AG08396 (cell line): ENCODE measurements around the gene RUVBL2.

Source experiments
- DNase-seq: peaks from one replicate; pipeline ENCODE4 v3.0.0; 2012; ENCODE audit warnings: low spot score, mixed read lengths

The RUVBL2 gene

DNA sequence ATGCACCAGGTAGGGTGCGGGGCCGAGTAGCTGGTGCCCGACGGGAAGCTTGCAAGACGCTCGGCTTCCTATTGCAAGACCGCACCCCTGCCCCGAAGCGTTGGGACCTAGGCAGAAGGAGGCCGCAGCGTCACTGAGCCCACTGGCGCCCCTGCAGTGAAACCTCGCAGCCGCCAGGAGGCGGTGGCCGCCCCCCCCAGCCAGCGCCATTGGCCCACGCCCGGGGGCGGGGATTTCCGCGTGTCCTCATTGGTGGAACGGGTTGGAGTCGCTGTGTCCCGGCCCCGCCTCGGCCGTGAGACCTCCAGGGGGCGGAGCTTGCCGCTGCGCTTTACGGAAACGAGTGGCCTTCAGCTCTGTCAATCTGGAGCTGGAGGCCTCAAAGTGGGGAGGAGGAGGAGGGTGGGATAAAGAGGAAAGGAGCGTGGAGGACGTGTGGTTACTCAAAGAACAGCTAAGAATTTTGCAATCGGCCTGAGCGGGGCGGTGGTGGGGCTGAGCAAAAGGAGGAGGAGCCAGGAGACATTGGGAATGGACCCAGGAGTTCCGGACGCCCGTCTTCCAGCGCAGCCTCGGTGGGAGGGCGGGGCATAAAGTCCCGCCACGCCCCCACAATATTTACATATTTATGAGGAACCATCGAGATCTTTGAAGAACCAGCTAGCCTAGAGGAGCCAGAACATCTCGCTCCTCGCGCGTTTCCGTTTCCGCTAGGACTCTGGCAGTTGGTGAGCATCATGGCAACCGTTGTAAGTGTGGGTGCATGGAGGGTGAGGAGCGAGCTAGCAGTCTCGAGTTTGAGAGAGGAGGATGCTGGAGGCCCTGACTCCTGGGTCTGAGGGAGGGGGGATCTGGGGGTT lies at the start of gene RUVBL2, which contains the start of gene GYS1:
RUVBL2 (plus strand) TSS at position 713 of the 860 bp plus-strand sequence; CDS start at position 738, 25 bp downstream.
GYS1 (minus strand) TSS at position 135 of the 860 bp plus-strand sequence. CDS start 197 bp downstream, outside the sequence.
- DNase-seq, result peak; percentile 98

DNA sequence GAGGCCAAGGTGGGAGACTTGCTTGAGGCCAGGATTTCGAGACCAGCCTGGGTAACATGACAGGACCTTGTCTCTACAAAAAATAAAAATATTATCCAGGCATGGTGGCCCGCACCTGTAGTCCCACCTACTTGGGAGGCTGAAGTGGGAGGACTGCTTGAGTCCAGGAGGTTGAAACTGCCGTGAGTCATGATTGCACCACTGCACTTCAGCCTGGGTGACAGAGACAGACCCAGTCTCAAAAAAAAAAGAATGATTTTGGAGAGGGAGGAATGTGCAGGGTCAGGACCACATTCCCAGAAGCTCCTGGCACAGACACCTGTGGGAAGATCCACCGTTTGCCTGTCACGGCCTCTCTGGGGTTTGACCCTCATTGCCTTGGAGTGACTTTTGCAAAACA lies 48.3 kb upstream of the RUVBL2 start:
- no peak for DNase-seq

DNA sequence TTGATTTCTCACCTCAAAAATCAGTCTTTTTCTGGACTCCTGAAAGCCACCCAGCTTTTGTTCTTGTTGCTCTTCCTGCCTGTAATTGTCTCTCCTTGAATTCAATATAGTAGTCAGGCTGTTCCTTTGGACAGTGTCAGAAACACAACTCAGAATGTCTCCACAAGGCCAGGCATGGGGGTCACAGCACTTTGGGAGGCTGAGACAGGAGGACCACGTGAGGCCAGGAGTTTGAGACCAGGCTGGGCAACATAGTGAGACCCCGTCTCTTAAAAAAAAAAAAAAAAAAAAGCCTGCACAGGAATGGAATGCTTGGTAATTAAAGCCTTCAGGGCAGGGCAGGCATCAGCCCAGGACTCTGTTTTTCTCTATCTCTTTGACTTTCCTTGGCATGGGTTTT lies 47.9 kb upstream of the RUVBL2 start:
- no peak for DNase-seq

DNA sequence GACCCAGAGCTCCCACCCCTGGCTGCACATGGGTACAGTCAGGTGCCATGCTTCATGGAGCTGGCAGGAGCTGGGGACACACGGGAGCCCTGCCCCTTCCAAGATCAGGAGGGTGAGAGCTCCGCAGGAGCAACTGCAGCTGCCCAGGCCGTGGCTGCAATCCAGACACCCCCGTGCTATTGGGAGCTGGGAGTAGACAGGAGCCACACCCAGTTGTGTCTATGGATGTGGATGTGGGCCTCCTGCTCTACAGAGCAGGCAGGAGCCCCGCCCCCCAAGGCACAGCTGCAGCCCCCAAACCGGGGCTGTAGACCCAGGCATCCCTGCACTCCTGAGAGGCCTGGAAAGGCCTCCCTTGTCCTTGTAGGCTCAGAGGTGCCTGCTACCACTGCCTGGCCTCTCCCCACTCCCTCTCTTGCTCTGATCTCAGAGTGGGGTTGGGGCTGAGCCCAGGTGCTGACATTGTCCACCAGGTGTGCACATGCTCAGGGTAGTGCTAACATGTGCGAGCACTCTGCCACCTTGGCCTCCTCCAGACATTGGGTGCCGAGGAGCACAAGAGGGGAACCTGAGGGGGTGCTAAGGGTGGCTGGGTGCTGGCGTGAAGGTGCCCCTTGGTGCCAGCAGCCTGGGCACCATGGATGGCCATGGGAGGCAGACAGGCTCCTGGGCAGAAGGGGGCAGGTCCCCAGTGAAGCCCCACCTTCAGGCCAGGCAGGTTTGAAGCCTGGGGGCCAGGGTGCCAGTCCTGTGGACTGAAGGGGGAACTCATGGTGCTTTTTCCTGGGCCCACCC lies 47.0 kb upstream of the RUVBL2 start:
- DNase-seq, result no peak

DNA sequence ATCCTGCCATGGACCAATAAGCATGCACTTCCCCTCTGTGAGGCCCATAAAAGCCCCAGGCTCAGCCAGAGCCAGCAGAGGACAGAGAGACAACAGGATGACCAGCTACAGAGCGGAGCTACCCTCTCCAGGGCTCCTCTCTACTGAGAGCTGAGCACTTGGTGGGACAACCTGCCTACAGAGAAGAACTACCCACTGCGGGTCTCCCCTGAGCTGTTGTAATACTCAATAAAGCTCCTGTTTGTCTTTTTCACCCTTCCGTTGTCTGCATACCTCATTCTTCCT lies 46.5 kb upstream of the RUVBL2 start:
- DNase-seq, result no peak

DNA sequence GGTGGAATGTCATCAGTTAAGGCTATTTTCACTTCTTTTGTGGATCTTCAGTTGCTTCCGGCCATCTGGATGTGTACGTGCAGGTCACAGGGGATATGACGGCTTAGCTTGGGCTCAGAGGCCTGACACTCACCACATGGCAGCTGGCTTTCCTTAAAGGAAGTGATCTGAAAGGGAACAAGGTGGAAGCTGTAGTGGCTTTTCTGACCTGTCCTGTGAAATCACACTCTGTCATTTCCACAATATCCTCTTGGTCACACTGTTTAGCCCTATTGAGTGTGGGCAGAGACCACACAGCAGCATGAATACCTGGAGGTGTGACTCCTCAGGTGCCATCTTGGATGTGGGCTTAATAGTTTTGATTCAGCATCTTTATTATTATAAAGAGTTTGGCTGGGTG lies 43.5 kb upstream of the RUVBL2 start:
- no peak for DNase-seq

DNA sequence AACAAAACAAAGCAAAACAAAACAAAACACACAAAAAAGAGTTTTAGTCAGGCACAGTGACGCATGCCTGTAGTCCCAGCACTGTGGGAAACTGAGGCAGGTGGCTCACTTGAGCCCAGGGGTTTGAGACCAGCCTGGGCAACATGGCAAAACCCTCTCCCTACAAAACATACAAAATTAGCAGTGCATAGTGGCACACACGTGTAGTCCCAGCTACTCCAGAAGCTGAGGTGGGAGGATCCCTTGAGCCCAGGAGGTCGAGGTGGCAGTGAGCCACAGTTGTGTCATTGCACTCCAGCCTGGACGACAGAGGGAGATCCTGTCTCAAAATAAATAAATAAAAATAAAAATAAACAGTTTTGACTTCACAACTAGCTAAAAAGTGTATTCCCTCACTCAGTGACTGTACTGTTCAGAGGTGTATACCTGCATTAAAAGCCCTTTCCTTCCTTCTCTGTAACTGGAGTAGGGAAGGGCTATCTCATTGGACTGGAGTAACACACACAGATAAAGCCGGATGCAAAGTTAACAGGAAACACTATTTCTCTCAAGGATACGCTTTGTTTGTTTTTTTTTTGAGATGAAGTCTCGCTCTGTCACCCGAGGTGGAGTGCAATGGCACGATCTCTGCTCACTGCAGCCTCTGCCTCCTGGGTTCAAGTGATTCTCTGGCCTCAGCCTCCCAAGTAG lies 42.7 kb upstream of the RUVBL2 start:
- DNase-seq, result no peak

DNA sequence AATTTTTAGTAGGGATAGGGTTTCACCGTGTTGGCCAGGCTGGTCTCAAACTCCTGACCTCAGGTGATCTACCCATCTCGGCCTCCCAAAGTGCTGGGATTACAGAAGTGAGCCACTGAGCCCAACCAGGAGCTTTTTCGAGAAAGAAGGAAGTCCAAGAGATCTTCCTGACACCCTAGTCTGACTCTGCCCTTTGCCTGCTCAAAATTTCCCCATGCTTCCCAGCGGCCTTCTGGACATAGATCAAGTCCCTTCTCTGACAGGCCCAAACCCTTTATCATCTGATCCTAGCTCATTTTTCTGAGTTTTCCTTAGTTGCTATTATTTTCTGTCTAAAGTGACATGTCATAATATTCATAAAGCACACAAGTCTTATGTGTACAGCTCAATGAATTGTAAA lies 40.5 kb upstream of the RUVBL2 start:
- no peak for DNase-seq

DNA sequence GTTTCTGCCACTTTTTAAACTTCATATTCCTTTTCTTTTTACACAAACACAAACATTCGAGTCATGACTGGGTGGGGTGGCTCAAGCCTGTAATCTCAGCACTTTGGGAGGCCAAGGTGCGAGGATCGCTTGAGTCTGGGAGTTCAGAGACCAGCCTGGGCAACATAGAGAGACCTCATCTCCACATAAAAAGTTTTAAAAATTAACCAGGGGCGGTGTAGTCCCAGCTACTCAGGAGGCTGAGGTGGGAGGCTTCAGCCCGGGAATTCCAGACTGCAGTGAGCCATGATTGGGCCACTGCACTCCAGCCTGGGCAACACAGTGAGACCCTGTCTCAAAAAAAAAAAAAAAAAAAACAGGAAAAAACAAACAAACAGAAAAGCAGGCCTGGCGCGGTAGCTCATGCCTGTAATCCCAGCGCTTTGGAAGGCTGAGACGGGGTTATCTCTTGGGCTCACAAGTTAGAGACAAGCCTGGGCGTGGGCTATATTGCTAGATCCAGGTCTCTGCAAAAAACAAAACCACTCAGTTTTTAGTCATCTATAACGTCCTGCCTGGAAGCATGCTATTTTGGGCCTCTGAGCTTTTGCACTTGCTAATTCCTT lies 39.6 kb upstream of the RUVBL2 start:
- no peak for DNase-seq

DNA sequence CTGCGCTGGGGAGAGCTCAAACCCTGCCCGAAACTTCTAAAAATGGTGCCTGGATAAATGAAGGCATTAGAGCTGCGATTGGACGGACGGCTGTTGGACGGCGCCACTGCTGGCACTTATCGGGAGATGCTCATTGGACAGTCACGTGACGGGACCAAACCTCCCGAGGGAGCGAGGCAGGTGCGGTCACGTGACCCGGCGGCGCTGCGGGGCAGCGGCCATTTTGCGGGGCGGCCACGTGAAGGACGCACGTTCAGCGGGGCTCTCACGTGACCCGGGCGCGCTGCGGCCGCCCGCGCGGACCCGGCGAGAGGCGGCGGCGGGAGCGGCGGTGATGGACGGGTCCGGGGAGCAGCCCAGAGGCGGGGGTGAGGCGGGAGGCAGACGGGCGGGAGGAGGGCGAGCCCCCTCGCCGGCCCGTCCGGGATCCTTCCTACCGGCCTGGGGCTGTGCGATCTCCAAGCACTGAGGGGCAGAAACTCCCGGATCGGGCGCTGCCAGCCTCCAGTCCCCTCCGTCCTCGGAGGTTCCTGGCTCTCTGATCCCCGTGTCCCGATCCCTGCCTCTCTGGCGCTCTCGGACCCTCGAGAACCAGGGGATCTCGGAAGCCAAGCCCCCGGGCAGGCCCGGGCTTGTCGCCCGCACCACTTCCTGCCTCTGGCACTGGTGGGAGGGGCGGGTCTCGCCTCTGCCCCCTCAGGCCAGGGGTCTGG lies 38.9 kb upstream of the RUVBL2 start, which contains the start of gene BAX:
BAX (plus strand) TSS at position 281 of the 713 bp plus-strand sequence; CDS start at position 335, 54 bp downstream.
- peak; percentile 97 for DNase-seq

DNA sequence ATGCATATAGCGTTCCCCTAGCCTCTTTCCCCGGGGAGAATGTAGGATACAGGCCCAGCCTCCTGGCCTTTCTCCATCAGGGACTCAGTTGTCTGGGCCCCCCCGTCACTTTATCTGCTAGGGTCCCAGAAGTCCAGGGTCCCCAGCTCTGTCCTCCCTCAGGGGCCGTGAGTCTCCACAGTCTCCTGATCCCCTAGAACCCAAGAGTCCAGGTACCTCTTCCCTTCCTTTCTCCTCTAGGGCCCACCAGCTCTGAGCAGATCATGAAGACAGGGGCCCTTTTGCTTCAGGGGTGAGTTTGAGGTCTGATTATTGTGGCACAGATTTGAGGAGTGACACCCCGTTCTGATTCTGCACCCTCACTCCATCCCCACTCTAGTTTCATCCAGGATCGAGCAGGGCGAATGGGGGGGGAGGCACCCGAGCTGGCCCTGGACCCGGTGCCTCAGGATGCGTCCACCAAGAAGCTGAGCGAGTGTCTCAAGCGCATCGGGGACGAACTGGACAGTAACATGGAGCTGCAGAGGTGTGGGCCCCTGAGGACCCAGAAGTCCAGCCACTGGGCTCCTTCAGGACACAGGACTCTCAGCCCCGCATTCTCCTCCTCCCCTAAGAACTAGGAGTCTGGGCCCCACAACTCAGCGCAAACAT lies 38.3 kb upstream of the RUVBL2 start:
- DNase-seq, result no peak

DNA sequence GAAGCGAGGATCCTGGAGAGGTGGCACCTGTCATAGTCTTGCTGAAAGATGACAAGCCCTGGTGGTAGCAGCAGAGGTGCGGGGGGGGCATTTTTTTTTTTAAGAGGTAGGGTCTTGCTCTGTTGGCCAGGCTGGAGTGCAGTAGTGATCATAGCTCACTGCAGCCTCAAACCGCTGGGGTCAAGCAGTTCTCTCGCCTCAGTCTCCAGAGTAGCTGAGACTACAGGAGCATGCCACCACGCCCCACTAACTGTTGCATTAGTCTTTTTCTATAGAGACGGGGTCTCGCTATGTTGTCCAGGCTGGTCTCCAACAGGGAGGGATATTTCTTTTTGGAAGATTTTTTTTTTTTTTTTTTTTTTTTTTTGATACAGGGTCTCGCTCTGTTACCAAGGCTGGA lies 35.7 kb upstream of the RUVBL2 start:
- no peak for DNase-seq

DNA sequence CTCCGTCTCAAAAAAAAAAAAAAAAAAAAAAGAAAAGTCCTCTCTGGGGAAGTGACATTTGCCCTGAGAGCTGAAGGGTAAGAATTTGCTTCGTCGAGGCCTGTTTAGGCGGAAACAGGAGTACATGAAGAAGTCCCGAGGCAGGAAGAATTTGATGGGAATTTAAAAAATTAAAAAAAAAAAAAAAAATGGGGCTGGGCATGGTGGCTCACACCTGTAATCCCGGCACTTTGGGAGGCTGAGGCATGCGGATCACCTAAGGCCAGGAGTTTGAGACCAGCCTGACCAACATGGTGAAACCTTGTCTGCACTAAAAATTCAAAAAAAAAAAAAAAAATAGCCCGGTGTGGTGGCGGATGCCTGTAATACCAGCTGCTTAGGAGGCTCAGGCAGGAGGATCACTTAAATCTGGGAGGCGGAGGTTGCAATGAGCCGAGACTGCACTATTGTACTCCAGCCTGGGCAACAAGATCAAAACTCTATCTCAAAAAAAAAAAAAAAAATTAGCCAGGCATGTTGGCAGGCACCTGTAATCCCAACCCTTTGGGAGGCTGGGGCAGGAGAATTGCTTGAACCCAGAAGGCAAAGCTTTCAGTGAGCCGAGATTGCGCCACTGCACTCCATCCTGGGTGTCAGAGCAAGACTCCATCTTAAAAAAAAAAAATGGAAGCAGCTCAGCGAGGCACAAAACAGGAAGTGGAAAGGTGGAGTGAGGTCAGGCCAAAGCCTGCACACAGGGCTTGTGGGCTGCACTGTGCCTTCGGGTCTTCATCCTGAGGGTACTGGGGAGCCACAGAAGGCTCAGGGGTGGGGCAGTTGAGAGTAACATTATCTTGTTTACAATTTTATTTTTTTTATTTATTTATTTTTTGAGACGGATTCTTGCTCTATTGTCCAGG lies 34.1 kb upstream of the RUVBL2 start:
- no peak for DNase-seq

DNA sequence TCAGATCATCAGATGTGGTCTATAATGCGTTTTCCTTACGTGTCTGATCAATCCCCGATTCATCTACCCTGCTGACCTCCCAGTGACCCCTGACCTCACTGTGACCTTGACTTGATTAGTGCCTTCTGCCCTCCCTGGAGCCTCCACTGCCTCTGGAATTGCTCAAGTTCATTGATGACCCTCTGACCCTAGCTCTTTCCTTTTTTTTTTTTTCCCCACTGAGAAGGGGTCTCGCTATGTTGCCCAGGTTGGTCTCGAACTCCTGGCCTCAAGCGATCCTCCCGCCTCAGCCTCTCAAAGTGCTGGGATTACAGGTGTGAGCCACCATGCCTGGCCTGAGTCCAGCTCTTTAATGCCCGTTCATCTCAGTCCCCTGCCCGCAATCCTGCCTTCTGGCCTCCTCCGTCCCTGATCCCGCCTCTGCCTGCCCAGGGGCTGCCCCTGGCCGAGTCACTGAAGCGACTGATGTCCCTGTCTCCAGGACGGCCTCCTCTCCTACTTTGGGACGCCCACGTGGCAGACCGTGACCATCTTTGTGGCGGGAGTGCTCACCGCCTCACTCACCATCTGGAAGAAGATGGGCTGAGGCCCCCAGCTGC lies 32.5 kb upstream of the RUVBL2 start:
- no peak for DNase-seq

DNA sequence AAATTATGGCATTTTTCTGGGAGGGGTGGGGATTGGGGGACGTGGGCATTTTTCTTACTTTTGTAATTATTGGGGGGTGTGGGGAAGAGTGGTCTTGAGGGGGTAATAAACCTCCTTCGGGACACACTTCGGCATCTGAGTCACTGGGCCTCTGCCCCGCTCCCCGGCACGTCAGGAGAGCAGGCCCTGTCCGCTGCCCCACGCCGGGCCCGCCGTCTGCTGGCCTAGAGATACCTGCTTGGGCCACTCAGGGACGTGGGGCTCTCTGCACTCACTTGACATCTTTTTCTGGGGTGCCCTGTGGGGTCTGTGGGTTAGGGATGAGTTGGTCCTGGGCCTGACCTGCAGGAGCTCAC lies 32.0 kb upstream of the RUVBL2 start:
- no peak for DNase-seq

DNA sequence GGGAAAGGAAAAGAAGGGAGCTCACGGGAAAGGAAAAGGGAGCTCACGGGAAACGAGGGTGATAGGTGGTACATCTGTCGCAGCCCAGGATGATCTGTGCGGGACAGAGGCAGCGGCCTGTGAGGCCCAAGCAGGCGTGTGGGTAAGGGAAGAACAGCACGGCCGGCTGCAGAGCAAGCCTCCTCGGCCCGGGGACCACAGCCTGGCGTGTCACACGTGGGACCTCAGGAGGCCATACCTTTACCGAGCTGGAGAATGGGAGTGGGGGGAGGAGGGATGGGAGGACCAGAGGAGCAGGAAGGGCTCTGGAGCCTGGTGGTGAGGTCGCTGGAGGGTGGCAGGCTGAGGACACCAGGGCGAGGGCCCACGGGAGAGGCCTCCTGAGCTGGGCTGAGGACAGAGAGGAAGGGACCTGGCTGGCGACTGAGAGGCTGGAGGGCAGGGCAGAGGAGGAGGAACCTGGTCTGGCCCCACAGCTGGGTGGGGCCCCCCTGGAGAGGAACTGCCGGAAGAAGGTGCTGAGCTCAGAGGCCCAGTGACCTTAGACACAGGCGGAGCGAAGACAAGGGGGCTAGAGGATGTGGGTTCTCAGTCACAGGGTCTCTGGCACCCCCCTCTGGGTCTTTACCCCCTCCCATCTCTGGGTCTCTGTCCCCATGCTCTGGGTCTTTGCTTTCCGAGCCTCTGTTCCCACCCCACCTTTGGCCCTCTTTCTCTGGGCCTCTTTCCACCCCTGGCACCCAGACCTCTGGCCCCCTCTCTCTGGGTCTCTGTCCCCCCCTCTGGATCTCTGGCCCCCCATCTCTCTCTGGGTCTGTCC lies 31.4 kb upstream of the RUVBL2 start:
- no peak for DNase-seq

DNA sequence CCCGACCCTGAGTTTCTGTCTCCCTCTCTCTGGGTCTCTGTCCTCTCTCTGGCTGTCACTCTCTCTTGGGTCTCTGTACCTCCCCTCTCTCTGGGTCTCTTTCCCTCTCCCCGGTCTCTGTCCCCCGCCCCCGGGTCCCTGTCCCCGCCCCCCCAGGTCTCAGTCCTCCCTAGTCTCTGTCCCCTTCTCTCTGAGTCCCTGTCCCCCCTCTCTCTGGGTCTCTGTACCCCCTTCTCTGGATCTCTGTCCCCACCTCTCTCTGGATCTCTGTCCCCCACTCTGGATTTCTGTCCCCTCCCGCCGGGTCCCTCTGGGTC lies 30.9 kb upstream of the RUVBL2 start:
- DNase-seq, result no peak

DNA sequence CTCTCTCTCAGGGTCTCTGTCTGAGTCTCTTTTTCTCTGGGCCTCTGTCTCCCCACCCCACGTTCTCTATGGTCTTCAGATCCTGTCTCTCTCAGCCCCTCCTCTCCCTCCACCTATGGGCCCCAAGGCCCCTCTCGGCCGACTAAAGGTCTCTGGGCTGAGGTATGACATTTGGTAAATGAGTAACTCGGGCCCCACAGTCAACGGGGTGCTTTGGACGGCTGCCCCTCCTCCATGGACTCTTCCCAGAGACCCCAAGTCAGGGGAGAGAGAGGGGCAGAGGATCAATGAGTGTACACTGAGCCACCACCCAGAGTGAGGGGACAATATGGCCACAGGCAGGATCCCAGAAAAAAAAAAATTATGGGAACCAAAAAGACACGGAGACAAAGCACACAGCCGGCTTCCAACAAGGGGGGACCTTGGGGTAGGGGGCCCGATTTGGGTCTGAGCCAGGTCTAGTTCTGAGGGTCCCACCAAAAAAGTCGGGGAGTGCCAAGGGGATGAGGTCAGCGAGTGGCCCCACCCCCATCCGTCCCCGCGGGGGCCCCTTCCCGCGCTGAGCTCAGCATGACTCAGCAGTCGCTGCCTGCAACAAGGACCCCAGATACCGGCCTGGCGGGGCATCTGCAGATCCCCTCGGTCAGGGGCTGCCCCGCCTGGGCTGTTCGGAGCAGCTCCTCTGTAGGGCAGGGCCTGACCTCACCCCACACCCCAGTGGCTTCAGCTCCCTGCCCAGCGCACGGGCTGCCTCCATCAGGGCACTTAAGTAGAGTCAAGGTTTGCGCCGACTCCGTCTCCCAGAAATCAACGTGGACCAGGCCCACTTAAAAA lies 30.1 kb upstream of the RUVBL2 start:
- DNase-seq, result peak; percentile 85
